Activated CD4-positive, CD25-positive, alpha-beta regulatory T cell treated with anti-CD3 and anti-CD28 coated beads, Interleukin-2, amount 50 U/mL, for 16 hours (primary cell): ENCODE data around the gene DNAJC3.
"Not testable (repeated sequence)": the region's sequence is repeated elsewhere in the genome, so short reads cannot be mapped to it uniquely, and the experiment has no call there.

Experiments used
- DNase-seq: peaks from one replicate; pipeline ENCODE4 v3.0.0-alpha.2; 2020; ENCODE audit warnings: low read depth, low spot score

The DNAJC3 gene

DNA sequence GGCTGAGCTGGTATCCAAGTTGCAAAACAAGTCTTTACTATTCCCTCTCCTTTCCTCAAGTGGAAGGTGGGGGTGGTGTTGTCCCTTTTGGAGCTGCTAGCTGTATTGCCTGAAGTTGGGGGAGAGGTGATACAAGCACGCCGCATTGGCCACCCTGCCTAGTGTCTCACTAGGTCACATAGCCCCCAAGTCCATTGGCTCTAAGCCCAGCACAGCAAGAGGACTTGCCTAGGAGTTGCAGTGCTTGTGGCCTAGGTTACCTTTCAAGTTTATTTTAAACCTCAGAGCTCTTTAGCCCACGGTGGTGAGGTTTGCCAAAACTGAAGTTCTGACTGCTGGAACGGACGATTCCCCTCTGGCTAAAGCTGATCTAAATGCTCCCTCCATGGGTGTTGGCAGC is 5.3 kb upstream of the DNAJC3 start:
- no peak for DNase-seq

DNA sequence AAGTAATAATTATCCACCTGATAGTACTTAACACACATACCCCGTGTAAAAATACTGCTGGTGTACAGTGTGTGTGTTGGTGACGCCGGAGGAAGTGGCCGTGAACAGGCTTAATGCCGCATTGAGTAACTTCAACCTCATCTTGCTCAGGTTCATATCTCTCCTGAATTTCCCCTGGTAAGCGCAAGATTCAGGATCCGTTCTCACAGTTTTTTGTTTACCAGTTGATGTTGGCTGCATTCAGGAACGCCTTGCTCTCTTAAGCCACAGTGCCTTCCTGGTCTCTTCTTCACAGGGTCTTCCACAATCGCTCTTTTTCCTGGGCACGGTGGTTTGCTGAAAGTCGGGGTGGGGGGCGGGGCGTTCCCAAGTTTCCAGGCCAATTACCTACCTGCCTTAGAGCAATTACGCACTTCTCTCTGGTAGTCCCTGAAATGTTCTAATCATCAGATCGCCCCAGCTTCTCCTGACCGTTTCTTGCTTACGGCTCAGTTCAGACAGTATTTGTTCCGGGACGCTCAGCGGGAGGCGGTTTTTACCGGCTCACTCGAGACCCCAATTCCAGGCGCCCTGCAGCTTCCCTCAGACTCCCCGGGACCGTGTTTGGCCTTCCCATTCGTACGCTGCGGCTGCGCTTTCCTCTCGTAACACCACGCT is 706 bp upstream of the DNAJC3 start:
- no peak for DNase-seq

DNA sequence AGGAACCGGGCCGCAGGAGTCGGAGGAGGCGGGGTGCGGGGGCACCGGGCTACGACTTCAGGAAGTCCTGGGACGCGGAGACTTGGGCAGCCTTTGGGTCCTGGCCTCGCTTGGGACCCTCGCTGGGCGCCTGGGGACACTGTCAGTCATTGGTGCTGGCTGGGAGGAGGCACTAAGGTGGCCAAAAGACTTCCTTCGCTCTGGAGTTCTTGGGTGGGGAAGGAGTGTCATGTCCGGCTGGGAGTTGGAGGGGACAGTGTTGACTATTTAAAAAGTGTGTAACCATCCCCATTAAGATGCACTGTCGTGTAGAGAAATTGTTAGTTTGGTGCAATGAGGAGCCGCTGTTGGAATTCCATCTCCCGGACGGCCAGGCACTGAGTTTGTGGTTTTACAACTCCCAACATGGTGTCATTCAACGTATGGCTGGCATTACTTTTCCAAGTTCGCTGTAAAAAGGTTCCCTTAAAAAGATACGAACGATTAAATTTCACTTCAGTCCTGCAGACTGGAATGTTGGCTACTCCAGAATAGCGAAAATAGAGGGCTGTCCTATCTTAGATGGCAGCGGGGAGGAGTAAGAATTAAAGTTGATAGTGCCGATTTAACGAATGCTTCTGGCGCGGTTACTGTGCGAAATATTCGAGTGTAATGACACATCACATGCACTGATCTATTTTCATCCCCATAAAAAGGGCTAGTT is 776 bp downstream of the DNAJC3 start:
- no peak for DNase-seq

DNA sequence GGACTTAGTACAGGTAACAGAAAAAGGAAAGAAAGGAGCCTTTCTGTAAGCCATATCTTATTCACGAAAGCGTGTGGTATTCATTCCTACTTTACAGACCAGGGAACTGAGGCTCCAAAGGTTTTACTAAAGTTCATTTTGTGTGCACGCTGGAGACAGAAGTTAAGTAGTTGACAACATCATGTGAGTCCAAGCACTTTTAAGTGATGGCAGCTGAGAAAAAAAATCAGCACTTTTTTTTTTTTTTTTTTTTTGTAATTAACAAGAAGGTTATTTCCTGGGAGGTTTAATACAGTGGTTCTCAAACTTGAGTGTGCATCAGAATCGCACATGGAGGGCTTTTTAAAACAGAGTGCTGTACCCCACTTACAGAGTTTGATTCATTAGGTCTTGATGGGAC is 2.0 kb downstream of the DNAJC3 start:
- no peak for DNase-seq

DNA sequence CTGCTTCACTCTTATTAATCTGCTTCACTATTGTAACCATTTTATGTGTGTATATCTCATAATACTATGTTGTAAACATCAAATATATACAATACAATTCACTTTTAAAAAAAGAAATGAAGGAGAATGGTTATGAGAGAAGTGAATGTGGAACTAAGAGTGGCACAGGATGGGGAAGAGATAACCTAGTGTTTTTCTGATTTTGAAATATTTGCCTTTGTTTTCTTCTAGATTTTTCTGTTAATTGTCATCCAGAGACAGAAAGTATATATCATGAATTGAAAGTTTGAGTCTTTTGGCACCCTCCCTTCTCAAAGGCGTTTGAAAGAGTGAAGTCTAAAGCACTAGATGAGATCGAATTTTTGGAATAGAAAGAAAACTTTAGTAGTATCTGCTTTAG is 2.8 kb downstream of the DNAJC3 start:
- no peak for DNase-seq

DNA sequence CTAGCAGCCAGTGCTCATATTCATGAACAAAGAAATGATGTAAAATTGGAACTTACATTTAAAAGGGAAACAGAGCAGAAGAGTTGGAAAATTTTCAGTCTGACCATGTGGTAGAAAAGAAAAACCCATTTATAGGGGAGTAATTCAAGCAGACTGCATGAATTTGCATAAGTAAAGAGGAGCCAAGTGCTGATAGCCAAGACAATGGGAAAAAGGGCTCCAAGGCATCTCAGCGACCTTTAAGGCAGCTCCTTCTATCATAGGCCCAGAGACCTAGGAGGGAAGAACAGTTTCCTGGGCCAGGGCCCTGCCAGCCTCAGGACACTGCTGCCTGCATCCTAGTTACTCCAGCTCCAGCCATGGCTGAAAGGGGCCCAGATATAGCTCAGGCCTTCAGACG is 7.5 kb downstream of the DNAJC3 start:
- no peak for DNase-seq

DNA sequence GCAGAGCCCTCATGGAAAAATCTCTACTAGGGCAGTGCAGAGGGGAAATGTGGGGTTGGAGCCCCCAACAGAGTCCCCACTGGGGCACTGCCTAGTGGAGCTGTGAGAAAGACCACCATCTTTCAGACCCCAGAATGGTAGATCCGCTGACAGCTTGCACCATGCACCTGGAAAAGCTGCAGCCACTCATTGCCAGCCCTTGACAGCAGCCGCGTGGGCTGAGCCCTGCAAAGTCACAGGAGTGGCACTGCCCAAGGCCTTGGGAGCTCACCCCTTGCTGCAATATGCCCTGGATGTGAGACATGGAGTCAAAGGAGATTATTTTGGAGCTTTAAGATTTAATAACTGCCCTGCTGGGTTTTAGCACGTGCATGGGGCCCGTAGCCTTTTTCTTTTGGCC is 8.0 kb downstream of the DNAJC3 start:
- not testable (repeated sequence) for DNase-seq

DNA sequence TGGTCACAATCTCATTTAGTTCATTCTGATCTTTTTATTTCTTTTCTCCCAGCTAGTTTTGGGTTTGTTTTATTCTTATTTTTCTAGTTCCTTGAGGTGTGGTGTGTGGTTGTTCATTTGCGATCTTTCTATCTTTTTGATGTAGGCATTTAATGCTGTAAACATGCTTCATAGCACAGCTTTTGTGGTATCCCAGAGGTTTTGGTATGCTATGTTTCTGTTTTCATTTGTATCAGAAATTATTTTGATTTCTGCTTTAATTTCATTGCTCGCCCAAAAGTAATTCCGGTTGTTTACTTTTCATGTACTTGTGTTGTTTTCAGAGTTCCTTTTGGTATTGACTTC is 12.6 kb downstream of the DNAJC3 start:
- no peak for DNase-seq

DNA sequence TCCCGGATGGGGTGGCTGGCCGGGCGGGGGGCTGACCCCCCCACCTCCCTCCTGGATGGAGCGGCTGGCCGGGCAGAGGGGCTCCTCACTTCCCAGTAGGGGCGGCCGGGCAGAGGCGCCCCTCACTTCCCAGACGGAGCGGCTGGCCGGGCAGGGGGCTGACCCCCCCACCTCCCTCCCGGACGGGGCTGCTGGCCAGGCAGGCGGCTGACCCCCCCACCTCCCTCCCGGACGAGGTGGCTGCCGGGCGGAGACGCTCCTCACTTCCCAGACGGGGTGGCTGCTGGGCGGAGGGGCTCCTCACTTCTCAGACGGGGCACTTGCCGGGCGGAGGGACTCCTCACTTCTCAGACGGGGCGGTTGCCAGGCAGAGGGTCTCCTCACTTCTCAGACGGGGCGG is 14.0 kb downstream of the DNAJC3 start:
- not testable (repeated sequence) for DNase-seq

DNA sequence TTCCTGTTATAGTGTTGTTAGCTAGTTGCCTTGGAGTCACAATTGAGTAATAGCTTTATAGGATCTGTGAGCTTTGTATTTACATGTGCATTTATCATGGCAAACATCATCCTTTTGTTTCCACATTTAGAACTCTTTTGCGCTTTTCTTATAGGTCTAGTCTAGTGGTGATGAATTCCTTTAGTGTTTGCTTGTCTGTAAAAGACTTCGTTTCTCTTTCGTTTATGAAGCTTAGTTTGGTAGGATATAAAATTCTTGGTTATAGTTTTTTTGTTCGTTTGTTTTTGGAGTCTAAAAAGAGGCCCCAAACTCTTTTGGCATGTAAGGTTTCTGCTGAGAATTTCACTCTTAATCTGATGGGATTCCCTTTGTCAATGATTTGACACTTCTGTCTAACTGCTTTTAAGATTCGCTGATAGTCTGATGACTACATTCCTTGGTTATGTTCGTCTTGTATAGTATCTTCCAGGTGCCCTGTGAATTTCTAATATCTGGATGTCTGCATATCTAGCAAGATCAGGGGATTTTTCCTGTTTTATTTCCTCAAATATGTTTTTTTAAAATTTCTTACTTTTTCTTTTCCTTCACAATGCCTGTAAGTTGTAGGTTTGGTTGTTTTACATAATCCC is 20.2 kb downstream of the DNAJC3 start:
- DNase-seq, result no peak

DNA sequence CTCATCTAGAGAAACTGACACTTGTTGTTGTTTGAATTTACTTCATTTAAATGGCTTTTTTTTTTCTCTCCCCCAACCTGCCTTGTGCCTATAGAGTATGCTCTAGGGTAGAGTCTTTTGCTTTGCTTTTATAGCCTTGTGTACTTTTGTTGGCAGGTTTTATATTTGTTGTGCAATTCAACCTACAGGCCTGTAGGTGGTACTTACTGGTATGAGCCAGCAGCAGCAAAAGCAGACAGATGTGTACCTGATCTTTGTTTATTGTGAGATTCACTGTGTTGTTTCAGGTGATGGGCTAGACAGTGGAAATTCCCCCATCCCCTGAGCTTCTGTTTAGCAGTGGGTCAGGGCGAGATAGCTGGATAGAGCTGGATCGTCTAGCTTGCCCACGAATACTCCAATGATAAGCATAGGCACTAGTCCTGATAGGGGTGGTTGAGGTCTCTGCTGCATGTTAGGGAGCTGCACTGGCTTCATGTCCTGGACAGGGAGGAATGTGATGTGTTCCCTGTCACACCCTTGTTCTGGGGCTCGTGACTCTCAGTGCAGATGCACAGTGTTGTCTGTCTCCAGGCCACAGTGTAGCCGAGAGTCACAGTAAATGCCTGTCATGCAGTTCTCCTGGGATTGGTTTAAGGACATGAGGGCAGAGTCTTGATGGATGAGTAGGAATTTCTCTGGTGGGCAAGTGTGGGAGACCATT is 21.3 kb downstream of the DNAJC3 start:
- DNase-seq, result no peak

DNA sequence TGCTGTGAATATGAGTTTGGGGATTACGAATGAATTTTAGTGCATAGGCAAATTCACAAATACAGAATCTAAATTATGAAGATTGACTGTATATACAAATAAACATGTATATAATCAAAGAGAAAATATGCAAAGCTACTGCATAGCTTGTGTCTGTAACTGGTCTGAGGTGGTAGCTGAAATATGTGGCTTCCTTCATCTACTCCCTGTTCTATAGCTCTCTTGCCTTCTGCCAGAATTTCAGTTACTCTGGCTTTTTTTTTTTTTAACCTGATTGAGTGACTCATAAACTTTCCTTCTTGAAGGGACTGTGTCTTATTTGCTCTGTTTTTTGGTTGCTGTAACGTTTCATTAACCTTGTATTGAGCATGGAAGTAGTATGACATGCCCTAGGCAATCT is 26.6 kb downstream of the DNAJC3 start:
- DNase-seq, result no peak

DNA sequence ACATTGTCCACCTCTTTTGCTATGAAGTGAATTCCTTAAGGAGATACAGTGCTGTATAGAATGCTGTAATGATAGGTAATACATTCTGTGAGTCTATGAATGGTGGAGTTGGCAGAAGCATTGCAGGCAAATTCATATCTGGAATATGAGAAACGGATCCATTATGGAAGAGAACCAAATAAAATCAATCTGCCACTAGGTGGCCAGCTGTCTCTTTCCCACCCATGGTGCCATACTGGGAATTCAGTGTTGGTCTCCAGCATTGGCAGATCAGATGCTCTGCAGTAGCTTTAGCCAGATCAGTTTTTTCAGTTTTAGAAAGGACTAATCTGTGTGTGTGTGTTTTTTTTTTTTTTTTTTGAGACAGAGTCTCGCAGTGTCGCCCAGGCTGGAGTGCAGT is 27.6 kb downstream of the DNAJC3 start:
- DNase-seq, result no peak

DNA sequence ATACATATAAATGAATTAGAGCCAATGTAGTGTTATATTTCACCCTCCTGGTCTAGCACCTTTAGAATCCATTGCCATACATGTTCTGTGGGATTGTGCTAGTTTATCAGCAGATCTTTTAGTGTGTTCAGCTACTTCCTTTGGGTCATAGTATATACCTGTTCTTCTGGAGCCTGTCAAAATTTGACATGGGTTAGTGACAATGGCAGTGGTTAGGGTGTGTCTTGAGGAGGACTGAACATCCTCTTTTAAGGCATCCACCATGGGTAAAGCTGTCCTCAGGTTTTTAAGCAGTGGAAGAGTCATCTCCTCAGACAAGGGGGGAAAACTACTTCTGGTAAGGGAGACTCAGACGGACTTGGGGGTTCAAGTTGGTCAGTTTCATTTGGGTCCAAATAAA is 29.4 kb downstream of the DNAJC3 start:
- no peak for DNase-seq

DNA sequence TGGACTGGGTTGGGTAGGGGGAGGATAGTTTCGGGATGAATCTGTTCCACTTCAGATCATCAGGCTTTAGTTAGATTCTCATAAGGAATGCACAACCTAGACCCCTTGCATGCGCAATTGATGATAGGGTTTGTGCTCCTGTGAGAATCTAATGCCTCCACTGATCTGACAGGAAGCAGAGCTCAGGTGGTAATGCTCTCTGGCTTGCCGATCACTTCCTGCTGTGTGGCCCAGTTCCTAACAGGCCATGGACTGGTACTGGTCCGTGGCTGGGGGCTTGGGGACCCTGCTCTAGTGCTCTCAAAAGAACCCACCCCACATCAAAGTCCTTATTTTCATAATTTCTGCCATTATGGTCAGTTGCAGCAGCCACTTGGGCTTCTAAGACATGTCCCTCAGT is 30.1 kb downstream of the DNAJC3 start:
- no peak for DNase-seq

DNA sequence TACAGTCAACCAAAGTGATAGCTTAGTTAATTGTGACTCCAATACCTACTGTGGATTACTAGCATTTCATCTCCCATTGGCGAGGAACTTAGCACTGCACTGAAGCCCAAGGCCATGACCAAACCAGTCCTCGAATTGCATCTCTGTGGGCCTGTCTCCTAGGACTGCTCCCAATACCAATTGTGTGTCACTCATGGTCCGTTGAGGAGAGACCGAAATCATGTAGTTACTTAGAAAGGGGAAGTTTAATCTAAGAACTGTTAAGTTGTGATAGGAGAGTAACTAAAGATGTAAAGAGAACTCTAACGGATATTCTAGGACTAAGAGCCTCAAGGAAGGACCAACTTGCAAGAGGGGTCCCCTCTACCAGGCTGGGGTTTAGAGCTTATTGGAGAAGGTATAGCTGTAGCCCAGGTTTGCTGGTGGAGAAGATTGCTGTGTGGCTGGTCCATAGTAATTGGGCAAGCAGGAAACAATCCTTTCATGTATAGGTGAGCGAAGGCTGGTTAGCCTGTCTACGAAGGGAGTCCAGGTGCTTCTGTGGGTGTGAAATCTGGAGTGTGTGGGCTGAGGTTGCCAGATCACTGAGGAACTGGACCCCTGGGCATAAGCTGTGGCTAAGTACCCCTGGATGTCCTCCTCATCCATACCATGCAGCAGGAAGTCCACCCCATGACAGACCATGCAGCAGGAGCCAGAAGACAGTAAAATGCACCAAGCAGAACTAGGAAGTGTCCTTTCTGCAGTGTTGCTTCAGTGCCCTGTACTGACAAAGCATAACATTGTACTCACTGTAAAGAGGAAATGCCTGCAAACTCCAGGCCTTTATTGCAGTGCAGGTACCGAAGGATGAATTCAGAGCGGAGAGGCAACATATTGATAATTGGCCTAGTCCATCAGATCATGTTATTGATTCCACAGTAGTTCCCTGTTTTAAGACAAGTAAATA is 30.8 kb downstream of the DNAJC3 start:
- DNase-seq, result no peak

DNA sequence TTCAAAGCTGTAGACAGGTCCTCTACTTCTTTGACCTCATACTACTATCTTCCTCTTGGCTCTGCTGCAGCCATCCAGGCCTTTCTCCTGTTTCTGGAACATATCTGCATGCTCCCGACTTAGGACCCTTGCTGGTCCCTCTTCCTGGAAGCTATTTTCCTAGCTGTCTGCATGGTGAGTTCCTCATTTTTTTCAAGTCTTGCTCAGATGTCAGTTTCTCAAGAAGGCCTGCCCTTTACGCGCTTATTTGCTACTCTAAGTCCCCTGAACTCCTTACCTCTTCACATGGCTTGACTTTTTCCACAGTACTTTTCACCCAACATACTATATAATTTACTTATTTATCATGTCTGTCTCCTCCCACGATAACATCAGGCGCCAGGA is 31.4 kb downstream of the DNAJC3 start:
- DNase-seq, result no peak

DNA sequence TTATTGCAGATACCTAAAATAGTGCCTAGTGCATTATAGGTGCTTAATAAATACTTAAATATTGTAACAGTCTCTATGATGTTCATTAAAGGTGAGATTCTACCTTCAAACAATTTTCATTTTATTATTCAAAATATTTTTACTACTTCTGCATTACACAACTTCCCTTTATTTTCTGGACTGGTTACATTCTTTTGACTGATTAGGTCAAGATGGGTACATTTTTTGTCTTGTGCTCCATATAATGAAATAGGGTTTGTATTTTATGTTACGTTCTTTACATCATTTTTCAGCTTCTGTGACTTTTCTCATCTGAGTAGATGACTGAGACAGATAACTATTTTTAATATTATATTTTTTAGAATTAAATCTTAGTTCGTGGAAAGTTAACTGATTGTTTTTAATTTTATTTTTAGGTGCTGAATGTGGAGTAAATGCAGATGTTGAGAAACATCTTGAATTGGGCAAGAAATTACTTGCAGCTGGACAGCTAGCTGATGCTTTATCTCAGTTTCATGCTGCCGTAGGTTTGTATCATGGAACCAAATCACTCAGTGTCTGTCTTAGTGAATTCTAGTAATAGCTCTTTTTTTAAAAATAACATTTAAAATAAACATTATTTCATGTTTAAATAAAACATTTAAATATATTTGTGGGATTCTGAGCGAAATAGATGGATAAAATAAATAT is 32.0 kb downstream of the DNAJC3 start:
- DNase-seq, result no peak

DNA sequence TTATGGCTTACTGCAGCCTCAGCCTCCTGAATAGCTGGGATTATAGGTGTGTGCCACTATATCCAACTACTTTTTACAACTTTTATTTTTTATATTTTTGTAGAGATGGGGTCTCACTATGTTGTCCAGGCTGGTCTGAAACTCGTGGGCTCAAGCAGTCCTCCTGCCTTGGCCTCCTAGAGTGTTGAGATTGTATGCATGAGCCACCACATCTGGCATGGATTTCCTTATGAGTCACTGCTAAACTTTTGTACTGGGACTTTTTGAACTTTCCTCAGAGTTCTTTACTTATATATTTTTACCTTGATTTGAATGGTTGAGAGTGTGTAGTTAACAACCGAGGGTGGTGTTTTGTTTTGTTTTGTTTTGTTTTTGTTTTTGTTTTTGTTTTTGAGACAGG is 33.4 kb downstream of the DNAJC3 start:
- no peak for DNase-seq

DNA sequence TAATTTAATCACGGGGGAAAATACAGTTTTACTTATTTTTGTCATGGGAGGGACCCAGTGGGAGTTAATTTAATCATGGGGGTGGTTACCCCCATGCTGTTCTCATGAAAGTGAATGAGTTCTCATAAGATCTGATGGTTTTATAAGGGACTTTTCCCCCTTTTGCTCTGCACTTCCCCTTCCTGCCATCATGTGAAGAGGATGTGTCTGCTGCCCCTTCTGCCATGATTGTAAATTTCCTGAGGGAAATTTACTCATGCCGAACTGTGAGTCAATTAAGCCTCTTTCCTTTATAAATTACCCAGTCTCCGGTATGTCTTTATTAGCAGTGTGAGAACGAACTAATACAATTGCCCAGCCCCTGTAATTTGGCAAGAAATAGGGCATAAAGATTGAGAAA is 35.9 kb downstream of the DNAJC3 start:
- DNase-seq, result not testable (repeated sequence)

DNA sequence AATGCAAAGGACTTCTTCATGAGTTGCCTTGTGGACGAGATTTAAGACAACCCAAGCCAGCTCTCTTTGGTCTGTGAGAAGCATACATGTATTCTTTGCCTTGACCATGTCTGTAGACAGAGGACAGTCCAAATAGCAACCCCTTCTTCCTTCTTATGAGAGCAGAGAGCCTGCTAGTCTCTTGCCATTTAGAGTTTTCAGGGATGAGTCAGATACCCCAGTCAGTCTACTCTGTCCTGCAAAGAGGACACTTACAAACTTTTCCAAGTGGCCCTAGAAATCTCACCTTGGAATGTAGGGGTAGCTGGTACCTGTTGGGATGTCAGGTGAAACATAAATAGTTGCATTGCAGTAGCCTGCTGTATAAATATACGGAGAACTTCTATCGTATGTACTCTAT is 36.7 kb downstream of the DNAJC3 start:
- DNase-seq, result no peak
